Activated gamma-delta T cell treated with anti-CD3 and anti-CD28 coated beads, Interleukin-2, amount 50 U/mL, for 16 hours (primary cell): ENCODE results near the gene IL1R1.
"Not testable (repeated sequence)": the region's sequence is repeated elsewhere in the genome, so short reads cannot be mapped to it uniquely, and the experiment has no call there.

Source experiments
- DNase-seq: peaks from one replicate; pipeline ENCODE4 v3.0.0-alpha.2; 2020; ENCODE audit warnings: low read depth

Gene IL1R1, protein sequence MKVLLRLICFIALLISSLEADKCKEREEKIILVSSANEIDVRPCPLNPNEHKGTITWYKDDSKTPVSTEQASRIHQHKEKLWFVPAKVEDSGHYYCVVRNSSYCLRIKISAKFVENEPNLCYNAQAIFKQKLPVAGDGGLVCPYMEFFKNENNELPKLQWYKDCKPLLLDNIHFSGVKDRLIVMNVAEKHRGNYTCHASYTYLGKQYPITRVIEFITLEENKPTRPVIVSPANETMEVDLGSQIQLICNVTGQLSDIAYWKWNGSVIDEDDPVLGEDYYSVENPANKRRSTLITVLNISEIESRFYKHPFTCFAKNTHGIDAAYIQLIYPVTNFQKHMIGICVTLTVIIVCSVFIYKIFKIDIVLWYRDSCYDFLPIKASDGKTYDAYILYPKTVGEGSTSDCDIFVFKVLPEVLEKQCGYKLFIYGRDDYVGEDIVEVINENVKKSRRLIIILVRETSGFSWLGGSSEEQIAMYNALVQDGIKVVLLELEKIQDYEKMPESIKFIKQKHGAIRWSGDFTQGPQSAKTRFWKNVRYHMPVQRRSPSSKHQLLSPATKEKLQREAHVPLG

DNA sequence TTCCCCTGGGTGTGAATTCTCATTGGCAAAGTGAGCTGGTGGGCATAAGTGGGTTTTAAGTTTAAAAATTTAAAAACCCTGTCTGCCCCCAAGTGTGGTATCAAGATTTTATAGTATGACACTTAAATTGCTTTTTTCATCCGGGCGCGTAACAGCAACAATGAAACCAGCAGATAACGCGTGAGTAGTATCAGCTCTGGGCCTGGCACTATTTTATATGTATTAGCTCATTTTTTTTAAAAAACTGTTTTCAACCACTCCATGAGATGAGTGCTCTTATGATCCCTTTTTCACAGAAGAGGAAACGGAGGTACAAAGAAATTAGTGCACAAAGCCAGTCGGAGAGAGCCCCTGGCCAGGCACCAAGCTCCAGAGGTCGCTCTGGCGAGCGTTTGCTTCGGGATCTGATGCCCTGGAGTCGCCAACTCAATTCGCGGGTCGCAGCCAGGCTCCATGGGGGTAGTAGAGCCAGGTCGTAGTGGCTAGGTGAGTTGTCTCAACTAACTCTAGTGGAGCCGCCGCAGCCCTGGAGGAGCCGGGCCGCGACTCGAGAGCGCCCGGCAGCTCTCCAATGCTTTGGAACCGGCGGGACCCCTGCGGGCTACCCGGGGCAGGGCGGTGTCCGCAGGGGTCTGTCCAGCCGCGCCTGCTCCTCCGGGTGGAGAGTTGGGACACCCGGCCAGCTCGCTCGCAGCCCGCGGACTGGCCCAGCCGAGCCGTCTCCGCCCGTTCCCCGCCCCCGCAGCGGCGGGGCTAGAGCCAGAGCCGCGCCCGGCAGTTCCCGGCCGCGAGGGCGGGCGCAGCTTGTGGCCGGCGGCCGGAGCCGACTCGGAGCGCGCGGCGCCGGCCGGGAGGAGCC lies at the start of gene IL1R1:
TSS of gene IL1R1 (plus strand) at position 777 of the 859 bp plus-strand sequence. CDS start 14,979 bp downstream, outside the sequence.
- no peak for DNase-seq

DNA sequence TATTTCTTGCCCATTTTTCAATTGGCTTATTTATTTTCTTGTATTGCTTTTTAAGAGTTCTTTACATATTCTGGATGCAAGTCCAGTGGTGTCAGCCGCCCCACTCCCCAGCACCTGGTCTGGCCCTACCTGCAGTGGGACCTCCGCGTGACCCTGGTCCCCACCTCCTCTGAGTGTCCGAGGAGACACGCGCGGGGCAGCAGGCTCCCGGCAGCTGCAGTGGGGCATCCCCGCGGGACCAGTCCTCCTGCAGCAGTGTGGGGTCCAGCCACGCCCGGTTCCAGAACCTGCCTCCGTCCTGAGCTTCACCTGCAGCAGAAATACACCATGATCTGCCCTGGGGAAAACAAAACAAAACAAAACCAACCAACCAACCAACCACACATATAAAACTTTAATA lies 48.9 kb upstream of the IL1R1 start:
- no peak for DNase-seq

DNA sequence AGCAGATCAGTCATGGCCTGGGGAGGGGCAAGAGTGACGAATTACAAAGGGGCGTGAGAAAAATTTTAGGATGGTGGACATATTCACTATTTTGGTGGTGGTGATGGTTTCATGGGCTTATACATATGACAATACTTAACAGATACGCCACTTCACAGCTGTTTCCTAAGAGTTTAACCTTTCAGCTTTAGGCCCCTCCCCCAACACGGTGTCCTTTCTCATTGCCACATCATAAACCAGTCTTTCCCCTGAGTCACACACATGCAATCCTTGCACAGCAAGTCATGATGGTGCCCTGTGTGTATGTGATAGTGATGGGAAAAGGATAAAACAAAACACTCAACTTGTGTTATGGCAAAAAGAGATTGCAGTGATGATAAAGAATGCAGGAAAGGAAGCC lies 47.6 kb upstream of the IL1R1 start:
- peak; percentile 14 for DNase-seq

DNA sequence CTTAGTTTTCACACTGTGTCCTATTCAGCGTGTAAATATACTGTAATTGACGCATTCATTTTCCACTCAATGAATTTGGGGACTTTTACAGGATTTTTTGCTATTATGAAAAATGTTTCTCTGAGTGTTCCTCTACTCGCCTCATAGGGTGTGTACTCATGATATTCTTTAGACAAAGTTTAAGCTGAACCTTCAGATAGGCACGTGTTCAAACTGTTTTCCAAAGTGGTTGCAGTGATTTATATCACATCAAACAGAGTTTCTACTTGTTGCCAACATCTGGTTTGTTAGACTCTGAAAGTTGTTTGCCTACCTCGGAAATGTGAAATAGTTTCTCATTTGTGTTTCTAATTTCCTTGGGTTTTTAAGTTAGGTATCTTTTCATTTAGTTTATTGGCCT lies 46.4 kb upstream of the IL1R1 start:
- DNase-seq = no peak

DNA sequence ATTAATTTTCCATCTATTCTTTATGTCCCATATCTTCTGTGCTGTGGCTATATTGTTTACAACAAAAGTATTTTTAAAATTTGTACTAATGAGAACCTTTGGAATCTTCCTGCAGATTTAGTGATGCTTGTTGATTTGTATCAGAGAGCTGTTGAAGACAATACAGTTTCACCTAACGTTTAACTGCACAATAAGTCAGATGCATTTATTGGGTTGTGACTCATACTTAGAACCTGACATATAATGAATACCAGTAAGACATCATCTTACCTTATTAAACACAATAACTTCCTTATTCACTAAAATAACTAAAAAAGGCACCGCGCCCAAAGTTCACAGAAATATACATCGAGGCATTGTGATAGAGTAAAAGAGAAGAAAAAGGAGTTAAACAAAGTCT lies 43.8 kb upstream of the IL1R1 start:
- no peak for DNase-seq

DNA sequence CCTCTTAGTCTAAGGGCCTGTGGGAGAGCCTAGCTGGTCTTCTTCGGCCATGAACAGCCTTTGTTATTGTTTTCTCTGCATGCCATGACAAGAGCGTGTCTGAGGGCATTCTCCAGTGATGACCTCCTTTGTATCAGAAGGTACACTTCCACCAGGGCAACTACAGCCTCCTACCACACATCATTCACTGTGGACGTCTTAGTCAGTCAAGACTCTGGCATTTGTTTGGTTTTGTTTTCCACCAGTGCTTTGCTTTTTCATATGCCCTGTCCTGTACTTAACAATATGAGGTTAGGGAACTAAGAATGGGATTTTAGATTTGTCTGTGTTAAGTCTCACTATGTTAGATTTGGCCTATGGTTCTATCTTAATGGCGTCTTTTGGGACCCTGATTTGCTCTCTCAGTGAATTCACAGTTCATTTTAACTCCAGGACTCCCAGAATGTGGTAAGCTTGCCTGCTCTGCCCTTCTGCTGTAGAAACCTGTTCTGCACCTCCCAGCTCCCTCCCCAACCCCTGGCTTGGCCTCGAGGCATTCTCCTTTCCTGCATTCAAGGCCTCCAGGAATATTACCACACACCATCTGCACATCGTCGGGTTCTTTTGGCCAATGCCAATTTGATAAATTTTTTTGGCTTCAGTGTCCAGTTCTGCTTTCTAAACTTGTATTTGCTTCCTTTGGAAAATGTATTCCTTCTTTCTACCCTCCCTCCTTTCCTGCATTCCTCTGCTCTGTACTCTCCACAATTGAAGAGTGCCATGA lies 42.8 kb upstream of the IL1R1 start:
- DNase-seq = no peak

DNA sequence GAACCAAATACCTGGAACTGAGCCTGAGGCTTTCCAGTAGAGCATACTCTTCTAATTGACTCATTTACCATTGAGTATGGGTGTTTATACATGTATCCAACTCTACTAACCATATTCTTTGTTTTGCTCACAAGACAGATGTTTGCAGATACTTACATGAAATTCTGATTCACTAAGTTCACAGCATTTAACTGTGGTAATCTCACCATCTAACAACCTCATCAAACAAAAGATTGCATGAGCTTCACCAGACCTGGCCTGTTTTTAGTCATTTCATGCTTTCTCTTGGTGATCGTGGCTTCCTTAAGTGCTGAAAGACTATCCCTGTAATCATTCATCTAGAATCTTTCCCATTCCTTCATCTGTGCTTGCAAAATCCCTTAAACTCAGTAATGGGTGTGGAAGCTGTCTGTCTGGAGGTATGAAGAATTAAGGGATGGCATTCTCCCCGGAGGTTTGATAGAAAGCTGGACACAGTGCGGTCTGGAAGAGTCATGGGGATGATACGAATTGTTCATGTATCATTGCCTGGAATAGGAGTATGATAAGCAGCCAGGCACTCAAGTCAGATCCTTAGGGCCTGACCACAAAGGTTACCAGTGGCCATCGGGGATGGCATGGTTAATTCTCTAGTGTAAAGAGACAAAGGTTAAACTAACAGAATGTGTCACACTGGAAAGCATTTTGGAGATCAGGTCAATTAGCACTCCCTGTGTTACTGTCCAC lies 42.0 kb upstream of the IL1R1 start:
- no peak for DNase-seq

DNA sequence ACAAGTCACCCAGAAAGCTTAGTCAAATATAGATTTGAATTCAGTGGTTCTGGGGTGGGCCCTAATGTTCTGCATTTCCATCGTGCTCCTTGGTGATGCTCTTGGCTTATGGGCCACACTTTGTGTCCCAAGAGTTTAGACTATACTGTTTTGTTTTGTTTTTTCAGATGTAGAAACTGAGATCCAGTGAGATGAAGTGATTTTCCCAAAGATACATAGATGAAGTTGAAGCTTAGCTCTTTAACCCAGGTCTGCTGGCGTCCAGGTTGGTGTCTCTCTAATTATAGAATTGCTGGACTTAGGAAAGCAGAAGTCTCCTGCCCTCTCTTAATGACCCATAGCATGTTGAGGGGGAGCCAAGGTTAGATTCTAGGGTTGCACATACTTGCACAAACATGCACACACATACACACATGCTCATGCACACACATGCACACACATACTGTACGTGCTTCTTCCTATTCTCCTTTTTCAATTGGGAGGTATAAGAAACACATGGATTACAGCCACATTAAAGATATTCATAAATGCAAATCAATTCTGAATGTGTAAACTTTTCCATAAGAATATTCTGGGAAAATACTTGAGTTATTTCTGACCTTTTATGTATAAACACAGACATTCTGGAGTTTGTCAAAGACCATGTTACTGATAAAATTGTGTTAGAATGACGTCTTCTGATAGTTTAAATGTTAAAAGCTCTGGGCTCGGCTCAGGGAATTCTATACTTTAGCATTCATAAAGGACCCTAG lies 41.3 kb upstream of the IL1R1 start:
- no peak for DNase-seq

DNA sequence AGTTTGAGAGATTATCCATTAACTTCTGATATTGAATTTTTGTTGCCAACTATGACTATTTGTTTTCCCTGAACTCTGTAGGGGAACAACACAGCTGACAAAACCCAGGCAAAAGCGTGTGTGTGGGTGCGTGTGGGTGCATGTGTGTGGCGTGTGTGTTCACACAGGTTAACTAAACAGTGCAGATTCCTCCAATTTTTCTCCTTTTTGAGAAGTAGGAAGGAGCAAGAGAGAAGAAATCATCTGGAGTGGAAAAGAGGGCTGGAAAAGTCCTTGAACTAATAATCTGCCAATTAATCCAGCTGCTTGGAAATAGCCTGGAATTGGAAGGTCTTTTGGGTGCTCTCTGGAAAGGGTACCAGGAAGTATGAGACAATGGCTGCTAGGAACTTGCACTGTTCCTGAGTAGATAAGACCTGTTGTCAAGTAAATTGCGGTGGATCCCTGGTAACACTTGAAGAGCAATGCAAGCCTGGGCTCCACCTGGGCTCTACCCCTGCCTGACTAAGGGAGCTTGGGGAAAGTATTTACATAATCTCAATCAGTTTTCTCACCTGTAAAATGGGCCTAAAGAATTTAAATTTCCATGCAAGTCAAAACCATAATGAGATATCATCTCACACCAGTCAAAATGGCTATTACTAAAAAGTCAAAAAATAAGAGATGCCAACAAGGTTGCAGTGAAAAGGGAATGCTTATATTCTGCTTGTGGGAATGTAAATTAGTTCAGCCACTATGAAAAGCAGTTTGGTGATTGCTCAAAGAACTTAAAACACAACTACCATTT lies 40.5 kb upstream of the IL1R1 start:
- no peak for DNase-seq

DNA sequence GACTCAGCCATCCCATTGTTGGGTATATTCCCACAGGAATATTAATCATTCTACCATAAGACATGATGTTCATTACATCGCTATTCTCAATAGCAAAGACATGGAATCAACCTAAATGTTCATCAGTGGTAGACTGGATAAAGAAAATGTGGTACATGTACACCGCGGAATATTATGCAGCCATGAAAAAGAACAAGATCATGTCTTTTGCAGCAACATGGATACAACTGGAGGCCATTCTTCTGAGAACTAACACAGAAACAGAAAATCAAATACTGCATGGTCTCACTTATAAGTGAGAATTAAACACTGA lies 40.0 kb upstream of the IL1R1 start:
- DNase-seq = not testable (repeated sequence)

DNA sequence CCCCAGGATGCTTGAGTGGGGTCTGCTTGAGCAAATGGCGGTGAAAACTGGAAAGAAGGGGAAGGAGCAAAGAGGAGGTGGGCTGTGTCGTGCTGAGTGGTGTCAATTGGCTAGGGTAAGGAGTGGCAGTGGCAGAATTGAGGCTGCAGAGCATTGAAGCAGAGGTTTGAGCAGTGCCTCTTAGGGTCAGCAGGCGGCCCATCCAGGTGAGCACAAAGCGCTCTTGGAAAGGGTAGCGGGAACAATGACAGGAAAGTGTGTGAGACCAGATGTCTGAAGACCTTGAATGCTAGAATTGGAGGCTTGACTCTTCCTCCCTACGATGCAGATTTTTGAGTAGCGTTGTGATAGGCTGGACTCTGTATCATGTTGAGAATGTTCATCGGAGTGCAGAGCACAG lies 39.3 kb upstream of the IL1R1 start:
- no peak for DNase-seq

DNA sequence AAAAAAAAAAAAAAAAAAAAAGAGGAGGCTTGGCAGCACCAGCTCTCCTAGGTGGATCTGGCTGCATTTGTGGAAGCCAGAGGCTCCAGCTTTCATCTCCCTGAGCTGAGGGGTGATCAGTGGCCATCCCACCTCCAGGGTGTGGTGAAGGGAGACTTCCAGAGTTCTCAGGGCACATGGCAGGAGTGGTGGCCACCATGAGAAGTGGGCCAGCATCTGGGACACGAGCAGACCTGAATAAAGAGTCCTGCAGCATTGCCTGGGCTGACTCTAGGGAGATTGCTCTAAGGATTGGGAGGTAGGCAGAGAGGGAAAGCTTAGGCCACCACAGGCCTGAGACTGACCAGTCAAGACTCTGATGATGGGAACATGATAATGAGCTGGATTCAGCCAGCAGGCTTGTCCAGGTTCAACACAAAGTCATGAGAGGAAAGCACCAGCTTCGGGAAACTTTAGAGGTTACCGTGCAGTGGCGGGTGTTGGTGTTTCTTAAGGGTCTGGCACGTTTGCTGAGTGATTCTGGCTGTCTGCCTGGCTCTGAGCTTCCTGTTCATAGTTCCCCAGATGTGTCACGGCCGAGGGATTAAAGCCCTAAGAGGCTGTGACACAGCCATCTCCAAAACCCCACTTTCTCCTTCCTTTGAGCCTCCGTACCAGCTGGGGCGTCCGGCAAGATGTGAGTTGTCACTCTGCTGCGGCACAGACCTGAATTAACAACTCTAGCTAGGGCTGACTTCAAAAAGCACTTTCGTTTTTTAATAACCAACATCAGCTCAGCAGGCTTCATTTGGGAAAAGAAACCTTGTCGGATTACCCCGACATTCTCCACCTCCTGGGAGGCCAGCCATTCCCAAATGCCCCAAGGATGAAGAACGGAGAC lies 38.3 kb upstream of the IL1R1 start:
- DNase-seq = peak; percentile 34

DNA sequence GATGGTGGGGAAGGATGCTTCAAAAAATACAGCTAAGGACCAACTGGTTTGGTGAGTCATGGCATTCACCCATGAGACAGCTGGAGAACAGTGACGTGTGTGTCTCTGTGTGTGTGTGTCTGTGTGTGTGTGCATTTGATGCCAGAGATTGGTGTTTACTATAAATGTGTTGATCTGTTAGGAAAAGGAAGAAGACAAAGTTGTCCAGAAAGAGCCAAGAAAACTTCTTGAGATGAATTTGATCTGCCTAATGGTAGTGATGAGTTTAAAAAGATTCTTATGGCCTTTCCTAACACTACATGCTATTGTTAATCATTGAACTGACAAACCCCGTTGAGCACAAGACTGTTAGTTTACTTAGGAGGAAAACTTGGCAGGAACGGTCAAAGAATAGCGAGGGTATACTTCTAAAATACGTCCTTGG lies 36.4 kb upstream of the IL1R1 start:
- DNase-seq = no peak

DNA sequence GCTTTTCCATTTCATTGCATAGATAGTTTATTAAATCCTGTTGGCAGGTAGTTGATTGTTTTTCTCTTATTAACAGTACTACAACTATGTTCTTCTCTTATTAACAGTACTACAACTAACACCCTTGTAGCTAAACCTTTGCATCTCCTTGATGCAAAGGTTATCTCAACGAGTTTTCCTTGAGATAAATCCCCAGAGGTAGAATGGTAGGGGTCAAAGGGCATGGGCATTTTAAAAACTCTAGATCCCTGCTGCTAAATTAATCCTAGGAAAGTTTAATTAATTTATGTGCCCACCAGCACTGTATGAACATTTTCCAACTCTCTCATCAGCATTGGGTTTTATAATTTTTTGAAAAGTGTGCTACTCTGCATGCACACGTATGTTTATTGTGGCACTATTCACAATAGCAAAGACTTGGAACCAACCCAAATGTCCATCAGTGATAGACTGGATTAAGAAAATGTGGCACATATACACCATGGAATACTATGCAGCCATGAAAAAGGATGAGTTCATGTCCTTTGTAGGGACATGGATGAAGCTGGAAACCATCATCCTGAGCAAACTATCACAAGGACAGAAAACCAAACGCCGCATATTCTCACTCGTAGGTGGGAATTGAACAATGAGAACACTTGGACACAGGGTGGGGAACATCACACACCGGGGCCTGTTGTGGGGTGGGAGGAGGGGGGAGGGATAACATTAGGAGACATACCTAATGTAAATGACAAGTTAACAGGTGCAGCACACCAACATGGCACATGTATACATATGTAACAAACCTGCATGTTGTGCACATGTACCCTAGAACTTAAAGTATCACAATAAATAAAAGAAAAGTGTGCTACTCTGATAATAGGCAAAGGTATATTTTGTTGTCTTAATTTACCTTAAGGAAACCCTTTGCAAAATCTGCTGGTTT lies 35.5 kb upstream of the IL1R1 start:
- DNase-seq = not testable (repeated sequence)

DNA sequence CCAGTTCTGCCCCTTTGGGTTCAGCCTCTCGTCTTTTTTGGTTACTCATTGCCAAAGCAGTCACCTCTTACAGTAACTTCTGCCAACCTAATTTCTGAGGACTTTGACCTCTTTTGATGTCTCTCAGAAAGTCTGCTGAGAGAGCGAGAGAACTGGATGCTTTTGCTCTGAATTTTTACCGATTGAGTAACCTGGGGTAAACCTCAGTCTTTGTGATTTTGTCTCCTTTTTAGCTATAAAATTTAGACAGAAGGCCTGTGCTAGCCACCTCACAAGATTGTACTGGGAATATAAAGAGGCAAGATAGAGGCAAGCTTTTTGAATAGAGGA lies 34.8 kb upstream of the IL1R1 start:
- no peak for DNase-seq

DNA sequence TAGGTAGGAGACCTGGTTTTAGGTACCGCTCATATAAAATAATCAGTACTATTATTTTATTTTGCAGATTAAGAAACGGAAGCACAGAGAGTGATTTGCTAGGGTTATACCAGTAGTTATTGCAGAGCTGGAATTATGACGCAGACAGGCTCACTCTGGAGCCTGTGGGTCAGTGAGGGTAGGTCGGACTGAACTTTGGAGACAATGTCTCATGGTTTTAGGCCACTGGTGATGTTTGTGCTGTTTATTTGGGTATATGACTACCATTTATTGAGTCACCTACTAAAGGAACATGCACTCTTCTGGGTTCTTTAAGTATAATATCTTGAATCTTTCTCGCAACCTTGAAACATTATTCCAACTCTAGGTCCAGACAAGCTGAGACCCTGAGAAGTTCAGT lies 33.5 kb upstream of the IL1R1 start:
- no peak for DNase-seq

DNA sequence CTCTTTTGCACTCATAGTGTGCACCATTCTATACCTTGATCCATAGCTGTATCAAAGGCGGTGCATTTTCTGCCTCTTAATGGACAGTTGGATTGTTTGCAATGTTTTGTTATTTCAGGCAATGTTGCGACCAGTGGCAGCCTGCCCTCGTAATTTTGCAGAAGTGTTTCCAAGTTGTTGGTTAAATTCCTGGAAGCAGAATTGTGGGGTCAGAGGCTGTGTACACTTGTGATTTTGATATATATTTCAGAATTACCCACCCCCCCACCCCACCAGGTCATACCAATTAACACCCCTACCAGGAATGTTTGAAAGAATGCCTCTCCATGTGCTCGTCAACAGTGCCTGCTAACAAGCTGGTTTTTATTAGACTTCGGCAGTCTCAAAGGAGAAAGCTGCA lies 32.4 kb upstream of the IL1R1 start:
- no peak for DNase-seq
